Stimulated activated CD8-positive, alpha-beta memory T cell treated with anti-CD3 and anti-CD28 coated beads, Interleukin-7, amount 100 ng/mL, for 4 hours (primary cell): Measurements from ENCODE around the gene GRB2.
"Not testable (repeated sequence)": the region's sequence is repeated elsewhere in the genome, so short reads cannot be mapped to it uniquely, and the experiment has no call there.

Source experiments
- DNase-seq, 2 donors: peaks; one replicate each; pipeline ENCODE4 v3.0.0-alpha.2; 2020; ENCODE audit warnings: low read depth in 2 of 2

GRB2 gene

DNA sequence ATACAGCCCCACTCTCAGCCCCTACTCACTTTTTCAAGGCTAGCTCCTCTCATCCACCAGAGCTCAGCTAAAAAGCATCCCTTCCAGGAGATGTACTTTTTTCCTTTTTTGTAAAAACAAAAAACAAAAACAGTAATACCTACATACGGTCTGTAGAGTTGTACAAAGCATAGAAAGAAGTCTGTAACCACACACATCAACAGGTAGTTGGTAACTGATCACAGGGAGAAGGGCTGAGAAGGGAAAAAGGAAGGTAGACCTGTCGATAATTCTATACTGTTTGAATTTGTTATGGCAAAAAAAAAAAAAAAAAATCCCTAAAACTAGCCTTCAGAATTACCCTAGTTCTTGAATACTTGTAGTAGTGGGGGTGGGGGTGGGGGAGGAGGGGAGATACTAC lies 117.1 kb downstream of the GRB2 start:
- no peak for DNase-seq

DNA sequence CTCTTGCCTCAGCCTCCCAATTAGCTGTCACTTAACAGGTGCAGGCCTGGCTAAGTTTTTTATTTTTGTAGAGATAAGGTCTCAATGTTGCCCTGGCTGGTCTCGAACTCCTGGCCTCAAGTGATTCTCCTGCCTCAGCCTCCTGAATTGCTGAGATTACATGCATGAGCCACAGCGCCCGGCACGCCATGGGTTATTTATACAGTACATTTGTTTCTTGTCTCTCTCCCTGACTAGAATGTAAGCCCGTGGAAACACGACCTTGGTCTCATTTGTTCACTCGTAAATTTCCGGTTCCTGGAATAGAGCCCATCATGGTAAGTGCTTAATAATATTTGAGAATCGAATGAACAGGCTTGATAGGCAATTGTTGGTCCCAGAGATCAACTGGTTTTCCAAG lies 118.3 kb downstream of the GRB2 start:
- DNase-seq = no peak

DNA sequence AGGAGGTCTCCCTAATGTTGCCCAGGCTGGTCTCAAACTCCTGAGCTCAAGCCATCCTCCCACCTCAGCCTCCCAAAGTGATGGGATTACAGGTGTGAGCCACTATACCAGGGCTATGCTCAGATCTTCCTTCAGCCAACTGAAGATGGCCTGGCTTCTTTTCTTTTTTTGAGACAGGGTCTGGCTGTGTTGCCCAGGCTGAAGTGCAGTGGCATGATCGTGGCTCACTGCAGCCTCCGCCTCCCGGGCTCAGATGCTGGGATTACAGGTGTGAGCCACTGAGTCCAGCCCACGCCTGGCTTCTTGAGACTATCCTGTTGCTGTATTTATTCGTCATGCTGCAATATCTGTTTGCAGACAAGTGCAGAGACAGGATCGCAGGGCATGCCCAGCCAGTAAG lies 120.4 kb downstream of the GRB2 start:
- no peak for DNase-seq

DNA sequence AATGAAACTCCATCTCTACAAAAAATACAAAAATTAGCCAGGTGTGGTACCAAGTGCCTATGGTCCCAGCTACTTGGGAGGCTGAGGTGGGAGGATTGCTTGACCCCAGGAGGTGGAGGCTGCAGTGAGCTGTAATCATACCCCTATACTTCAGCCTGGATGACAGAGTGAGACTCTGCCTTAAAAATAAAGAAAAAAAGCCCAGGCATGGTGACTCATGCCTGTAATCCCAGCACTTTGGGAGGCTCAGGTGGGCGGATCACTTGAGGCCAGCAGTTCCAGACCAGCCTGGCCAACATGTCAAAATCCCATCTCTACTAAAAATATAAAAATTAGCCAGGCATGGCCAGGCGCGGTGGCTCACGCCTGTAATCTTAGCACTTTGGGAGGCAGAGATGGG lies 125.3 kb downstream of the GRB2 start:
- DNase-seq = not testable (repeated sequence)

DNA sequence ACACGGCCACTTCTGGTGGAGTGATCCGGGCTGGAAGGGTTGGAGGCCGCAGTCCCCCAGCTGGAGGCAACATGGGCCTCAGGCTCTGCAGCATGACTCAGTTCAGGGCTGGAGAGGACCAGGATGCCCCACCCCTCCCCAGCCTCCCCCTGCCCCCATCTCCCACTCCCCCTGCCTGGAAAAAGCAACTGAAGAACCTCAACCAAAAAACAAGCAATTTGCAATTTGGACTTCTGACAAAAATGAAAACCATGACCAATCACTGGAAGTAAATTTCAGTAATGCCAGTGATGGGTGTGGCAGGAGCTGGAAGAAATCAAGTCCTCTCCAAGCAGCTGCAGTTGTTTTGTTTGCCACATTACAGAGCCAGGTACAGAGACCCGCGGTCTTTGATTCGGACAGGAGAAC lies 127.8 kb downstream of the GRB2 start:
- DNase-seq = no peak

DNA sequence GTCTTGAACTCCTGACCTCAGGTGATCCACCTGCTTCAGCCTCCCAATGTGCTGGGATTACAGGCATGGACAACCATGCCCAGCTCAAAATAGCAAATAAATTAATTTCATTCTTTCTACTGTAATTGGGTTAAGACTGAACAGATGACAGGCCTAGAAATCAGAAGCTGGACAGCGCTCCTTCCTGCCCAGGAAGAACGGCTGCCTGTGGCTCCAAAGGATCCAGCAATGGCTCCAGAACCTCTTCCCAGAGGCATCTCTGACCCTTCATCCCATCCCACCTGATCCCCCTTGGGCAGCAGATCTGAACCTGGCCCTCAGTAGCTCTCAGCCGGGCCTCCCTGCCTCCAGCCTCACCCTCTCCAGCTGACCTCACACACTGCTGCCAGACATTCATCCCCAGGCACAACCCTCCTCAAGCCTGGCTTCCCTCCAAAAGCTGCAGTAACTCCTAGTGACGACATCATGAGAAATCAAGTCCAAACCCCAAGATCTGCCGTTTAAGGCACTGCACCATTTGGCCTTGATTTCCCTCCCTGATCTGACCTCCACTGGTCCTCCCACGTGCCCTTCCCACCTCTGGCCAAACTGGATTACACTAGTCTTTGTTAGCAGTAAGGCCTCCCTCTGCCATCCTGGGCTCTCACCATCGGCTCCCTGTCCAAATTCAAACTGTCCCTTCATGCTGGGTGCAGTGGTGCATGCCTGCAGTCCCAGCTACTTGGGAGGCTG lies 131.3 kb downstream of the GRB2 start:
- DNase-seq = no peak

DNA sequence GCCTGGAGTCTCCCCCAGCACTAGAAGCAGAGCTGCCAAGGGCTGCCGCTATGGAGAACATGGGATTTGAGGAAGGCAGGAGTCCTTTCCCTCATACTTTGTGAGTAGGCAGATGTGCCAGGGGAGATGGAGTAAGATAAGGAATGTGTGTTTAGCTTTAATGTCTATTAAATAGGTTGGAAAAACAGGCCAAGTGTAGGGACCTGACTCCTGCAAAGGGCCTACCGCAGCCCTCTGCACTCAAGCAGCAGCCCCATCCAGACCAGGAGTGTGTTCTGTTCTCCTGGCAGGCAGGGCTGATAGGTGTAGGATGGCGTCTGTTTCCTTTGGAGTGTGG lies 132.7 kb downstream of the GRB2 start:
- DNase-seq = no peak

DNA sequence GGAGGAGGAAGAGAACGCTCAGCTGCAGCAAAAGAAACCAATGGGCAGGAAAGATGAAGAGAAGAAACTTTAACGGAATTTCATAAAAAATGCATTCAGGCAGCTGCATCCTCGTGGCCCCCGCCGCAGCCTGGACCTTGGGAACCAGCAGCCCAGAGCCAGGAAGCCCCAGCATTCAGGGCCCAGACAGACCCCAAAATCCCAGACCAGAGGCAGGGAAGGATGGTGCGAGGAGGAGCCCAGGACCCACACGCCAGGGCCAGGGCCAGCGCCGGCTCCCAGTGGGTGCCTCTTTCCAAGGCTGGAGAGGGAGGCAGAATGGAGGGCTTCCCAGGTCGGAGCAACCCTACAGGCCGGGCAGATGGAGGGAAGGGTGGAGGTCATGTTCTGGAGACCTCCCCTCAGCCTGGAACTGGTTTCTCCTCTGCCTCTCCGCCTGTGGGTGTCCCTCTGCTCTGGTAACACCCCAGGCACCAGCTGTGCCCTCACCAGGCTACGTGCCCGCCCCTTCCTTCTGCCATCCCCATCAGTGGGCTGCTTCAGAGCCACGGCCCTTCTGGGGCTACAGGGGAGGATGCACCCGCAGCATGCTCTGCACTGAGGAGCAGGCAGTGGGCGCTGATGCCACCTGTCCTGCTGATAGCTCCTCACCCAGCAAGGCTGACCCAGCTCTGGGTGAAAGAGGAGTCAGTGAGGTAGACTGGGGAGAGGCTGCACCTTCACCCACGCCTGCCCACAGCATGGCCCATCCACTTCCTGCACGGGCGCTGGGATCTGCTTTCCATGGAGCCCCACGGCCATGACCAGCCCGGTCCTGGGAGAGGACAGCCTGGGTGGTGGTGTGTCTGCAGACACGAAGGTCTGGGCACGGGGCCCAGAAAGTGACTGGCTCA lies 133.3 kb downstream of the GRB2 start:
- no peak for DNase-seq

DNA sequence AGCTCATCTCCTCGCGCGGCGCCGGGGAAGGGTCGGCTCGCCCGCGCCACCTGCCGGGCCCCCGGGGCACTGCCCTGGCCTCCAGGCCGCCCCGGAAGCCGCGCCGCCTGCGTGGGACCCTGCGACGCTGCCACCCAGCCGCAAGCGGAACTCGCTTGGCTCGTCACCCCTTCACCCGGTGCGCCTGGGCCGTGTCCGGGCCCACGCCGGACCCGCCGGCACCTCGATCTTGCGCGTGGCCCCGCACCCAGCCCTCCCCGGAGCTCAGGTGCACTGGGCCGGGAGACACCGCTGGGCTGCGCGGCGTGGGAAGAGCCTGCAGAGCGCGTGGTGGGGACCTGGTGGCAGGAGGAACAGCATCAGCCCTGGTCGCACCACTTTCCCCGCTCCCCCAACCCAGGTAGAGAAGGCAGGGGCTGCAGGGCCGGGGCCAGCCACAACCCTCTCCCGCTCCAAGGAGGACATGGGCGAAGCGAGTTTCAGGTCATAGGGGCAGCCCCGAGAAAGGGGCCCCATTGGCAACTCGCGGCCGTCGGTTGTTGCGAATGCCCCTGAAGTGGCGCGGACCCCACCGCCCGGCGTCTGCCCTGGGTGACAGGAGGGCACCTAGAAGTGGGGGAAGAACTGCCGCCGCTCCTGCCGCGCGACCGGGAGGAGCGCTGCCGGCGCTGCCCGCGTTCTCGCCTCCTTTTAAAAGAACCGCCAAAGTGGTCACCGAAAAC lies 134.1 kb downstream of the GRB2 start:
- peak; percentile 66 to 85 for DNase-seq

DNA sequence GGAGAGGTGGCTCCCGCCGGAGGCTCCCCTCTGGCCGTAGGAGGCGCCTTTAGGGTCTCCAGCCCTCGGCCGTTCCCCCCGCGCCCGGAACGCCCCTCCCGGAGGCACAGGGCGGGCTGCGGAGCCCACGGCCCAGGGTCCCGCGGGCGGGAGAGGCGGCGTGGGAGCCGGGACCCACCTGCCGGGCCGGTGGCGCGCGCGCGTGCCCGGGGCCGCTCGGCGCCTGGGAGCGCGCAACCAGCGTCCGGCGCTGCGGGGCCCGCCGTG lies 134.6 kb downstream of the GRB2 start, which contains the start of gene MIF4GD:
Gene MIF4GD, minus strand, starts transcription at position 266 of the 267 bp plus-strand sequence. CDS start 1,036 bp downstream, outside the sequence.
- no peak for DNase-seq

DNA sequence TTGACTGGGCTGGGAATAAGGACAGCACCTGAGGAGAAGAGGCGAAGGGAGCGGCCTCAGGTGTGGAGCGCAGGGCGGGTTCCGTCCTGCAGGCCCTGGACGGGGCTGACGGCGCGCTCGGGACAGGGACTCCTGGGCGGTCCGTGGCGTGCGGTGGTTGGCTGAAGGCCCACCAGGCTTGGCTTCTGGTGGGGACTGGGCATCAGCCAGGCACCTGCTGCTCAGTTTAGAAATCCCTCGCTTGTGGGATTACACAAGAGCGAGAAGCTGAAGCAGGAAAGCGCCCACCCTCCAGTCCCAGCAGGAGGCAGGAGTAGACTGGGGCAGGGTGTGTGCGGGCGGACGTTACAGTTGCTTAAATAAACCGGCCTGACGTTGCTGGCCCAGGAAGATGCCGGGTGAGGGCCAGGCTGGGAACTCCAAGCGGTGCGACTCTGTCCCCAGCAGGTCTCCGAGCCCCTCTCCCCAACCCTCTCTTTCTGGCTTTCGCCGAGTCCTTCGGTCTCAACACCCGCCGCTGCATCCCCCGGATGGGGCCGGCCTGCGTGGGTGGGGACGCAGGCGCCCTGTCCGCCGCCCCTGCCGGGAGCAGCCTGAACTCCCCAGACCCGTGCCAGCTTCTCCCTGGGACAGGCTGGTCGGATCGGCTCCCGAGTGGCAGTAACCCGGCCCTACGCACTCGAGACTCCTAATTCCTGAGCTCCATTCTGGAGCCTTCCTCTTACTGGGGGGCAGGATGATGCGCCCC lies 135.1 kb downstream of the GRB2 start:
- peak; percentile 12 to 42 for DNase-seq

DNA sequence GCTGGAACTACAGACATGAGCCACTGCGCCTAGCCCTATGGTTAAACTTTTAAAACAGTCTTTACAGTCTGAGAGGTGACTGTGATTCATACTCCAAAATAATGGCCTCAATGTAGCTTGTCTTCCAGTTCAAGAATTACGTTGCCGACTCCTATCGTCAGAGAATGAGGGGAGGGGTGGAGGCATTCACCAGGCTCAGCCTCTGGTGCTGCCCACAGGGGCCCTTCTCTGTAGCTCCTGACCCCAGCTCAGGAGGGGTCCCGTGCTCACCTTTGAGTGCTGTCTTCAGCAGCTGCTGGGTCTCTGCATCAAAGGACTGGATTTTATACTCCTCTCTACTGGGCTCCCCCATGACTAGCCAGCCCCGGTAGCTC lies 135.6 kb downstream of the GRB2 start:
- DNase-seq = no peak
